ENCODE measurements around the gene PCGF6.

GRCh38 chr10:103287992-103288391 lies 62.9 kb downstream of the PCGF6 start:
- TF ChIP-seq POLR2AphosphoS5 (IDR thresholded peaks at IDR 0.05) (no peak), CTCF (IDR thresholded peaks at IDR 0.05) (no peak), POLR2A (IDR thresholded peaks at IDR 0.05) (no peak)

All from prostate gland (tissue), 2 donors.